HG03025 (cell line): ENCODE data around the gene TMEM43.

Source experiments
- ATAC-seq: cut with Tn5 transposase; IDR thresholded peaks from one replicate; pipeline ENCODE4 v1.9.1; 2021; ENCODE audit warnings: mild to moderate bottlenecking, moderate library complexity; ENCODE audit not compliant: unreplicated experiment, low FRiP score

The TMEM43 gene

GRCh38 chr3:14135581-14135980, 10.7 kb downstream of the TMEM43 start:
- ATAC-seq: no peak

DNA sequence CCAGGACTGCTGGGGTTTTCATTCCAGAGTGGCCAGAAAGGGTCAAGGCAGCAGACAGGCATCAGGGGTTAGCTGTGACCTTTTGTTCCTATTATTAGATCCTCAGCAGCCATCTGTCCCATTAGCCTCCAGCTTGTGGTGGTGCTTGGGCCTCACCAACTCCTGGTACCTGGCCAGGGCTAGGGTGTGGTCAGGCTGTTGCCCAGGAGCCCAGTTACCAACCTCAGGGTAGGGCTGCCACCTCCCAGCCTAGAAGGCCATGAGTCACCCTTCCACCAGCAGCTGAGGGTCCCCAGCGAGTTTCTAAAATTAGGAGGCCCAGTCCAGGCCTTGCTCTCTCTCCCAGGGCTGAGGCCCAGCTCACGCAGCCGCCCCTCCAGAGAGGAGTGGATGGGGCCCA, 12.2 kb downstream of the TMEM43 start:
- ATAC-seq: no peak

GRCh38 chr3:14137445-14137844, 12.6 kb downstream of the TMEM43 start:
- ATAC-seq: no peak

DNA sequence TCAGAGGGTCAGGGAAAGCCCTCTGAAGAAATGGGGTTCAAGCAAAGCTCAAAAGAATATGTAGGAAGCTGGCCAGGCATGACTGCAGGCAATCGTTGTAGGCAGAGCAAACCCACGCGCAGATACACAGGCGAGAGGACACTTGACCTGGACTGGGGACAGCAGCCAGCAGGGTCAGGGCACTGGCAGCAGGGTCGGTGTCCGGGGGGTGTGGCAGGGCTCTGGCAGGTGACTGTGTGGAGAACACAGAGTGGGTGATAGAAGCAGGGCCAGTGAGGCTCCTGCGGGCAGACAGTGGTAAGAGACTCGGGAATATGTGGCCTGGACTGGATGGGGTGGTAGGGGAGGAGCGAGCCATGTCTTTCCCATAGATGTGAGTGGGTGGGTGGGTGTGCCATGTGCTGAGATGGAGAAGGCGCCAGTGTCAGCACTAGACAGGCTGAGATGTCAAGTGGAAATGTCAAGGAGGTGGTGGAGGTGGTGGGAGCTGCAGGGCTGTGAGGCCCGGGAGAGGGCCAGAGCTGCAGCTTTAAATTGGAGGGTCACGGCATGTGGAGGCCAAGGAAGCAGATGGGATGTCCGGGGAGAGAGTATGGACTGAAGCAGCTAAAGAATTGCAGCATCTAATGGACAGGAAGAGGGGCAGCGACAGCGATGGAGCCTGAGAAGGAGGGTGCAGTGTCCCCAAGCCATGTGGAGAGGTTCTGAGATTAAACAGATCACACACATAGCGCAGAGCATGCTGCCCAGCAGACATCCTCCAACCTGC, 13.4 kb downstream of the TMEM43 start:
- ATAC-seq: no peak

GRCh38 chr3:14138878-14139655, 14.2 kb downstream of the TMEM43 start:
- ATAC-seq: no peak

GRCh38 chr3:14139771-14140170, 14.9 kb downstream of the TMEM43 start:
- ATAC-seq: no peak

GRCh38 chr3:14140668-14141067, 15.8 kb downstream of the TMEM43 start:
- ATAC-seq: no peak

DNA sequence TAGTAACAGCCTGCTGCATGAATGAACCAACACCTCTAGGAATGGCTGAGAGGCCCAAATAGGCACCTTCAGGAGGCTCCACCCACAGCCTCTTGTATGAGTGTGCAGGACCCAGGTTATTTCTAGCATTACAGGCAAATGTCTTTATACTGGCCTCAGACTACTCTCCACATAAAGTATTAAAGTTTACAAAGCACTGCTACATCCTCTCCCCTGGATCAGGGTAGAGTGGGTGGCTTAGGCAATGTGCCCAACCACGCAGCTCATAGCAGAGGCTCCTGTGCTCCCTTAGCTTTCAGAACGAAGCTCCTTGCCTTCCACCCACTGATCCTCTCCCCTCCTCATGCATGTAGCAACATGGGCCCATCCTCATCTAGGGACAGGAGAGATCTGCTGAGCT, 16.3 kb downstream of the TMEM43 start:
- ATAC-seq: no peak

- no peak for ATAC-seq
These were observed 16.9 kb downstream of the TMEM43 start for GRCh38 chr3:14141602-14142341.

DNA sequence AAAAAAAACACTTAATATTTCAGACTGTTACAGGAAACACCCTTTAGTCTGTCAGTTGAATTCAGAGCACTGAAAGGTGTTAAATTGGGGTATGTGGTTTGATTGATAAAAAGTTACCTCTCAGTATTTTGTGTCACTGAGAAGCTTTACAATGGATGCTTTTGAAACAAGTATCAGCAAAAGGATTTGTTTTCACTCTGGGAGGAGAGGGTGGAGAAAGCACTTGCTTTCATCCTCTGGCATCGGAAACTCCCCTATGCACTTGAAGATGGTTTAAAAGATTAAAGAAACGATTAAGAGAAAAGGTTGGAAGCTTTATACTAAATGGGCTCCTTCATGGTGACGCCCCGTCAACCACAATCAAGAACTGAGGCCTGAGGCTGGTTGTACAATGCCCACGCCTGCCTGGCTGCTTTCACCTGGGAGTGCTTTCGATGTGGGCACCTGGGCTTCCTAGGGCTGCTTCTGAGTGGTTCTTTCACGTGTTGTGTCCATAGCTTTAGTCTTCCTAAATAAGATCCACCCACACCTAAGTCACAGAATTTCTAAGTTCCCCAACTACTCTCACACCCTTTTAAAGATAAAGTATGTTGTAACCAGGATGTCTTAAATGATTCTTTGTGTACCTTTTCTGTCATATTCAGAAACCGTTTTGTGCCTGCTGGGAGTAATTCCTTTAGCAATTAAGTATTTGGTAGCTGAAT, 17.9 kb downstream of the TMEM43 start:
- no peak for ATAC-seq

GRCh38 chr3:14143271-14144225, 18.7 kb downstream of the TMEM43 start:
- no peak for ATAC-seq

DNA sequence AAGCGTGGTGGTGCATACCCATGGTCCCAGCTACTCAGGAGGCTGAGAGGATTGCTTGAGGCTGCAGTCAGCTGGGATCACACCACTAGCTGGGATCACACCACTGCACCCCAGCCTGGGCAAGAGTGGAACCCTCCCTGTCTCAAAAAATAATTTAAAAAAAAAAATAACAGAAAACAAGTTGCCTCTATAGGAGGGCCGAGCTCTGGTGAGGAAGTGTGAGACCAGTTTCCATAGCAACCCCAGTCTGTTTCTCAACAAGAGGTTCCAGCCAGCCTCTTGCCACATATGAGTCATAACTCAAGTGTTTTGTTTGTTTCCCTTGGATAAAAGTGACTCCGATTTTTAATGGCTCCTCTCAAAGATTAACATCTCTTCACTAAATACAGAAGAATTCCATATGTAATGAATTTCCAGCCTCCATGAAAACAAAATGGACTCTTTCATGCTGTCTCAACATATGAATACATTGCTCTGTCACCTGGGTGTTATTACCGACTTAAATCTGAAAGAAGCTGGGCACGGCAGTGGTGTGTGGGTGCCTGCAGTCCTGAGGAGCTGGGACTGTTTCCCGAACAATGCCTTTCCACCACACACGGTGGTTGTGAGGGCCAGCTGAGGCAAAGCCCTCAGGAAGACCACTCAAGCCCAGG, 19.7 kb downstream of the TMEM43 start:
- ATAC-seq: peak; percentile 85

DNA sequence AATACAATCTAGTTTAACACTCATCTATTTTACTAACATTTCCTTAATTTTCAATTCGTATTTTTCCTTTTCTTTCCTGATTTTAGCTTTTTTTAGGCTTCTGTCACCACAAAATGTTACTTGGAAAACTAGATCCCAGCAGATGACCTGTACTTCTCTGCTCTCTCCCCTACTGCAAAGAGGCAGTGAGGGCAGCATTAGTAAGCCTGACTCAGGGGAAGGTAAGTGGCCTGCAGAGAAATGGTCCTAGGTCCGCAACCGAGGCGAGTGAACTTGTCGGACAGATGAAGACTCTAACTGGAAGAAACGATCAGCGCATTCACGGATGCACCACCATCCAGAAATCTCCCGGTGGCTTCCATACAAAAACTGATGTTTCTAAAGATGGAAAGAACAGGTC, 20.4 kb downstream of the TMEM43 start:
- ATAC-seq: no peak

DNA sequence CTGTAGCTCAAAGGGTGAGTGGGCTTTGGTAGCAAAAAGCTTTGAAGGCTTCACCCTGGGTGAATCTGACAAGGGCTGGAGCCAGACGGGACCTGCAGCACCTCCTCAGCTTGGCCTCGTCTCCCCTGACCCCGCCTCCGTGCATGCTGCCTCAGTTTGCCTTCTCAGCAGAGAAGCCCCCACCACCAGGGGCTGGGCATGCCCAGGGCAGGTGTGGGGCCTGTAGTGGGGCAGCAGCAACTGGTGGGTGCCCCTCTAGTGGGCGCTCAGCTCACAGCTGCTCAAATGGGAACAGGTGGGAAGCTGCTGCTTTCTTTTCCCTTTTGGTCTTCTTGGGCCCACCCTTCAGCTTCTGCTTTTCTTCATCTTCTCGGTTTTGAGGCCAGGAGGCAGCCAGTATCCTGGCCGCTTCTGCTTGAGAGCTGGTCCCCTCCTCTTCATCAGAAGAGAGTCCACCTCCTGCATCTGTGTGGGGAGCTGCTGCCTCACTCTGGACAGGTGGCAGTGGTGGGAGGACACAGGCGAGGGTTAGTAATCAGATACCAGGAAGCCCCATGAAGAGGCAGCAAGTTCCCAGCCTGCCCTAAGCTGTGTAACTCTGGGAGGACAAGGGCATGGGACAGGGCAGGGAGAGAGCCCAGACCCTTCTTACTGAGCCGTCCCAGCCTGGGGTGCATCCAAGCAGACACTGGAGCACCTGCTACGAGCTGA, 21.0 kb downstream of the TMEM43 start:
- no peak for ATAC-seq

- ATAC-seq: no peak
These were observed 21.7 kb downstream of the TMEM43 start for GRCh38 chr3:14146381-14147065.

DNA sequence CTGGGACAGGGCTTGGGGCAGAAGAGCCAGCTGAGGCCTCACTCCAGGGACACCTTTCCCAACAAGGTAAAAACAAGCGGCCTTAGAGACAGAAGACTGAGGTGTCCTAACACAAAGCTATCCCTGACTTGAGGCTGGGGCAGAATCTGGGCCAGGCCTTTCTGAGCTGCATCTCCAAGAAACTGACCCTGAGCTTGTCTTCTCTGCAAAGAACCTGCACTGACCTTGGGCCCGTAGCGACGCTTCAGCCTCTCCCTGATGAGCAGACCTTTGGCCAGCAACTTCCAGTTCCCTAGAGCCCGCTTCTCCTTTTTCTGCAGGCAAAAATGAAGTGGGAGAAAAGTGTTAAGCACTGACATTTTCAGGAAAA, 22.2 kb downstream of the TMEM43 start:
- no peak for ATAC-seq

GRCh38 chr3:14147617-14148016, 22.8 kb downstream of the TMEM43 start:
- ATAC-seq: no peak
